KOPT-K1 (cell line): ENCODE data around the gene OR11L1.

Experiments used
- H3K27ac ChIP-seq: fragments of 200-600 bp; sonication (generic); 2 replicates; pipeline ENCODE4 v1.5.1; 2016; ENCODE audit warnings: antibody characterized with exemption, mild to moderate bottlenecking, low read depth, low read length; ENCODE audit not compliant: poor library complexity, severe bottlenecking
- H3K36me3 ChIP-seq: fragments of 200-600 bp; sonication (generic); 2 replicates; pipeline ENCODE4 v1.5.1; 2017; ENCODE audit warnings: antibody characterized with exemption, mild to moderate bottlenecking, low read length, moderate library complexity; ENCODE audit not compliant: insufficient read depth
- H3K9me3 ChIP-seq: fragments of 200-600 bp; sonication (generic); 2 replicates; pipeline ENCODE4 v1.5.1; 2017; ENCODE audit warnings: antibody characterized with exemption, low read length, mild to moderate bottlenecking; ENCODE audit not compliant: insufficient read depth, poor library complexity, severe bottlenecking

The OR11L1 gene

GRCh38 chr1:247843411-247843810 is 1.7 kb upstream of the OR11L1 start:
- Histone ChIP-seq H3K9me3 (no peaks in the 10 kb centered on the region), H3K36me3 (no peaks in the 10 kb centered on the region), H3K27ac (no peak overlapping the region)

GRCh38 chr1:247840818-247841217 is 878 bp downstream of the OR11L1 start:
- H3K27ac ChIP-seq: no peak overlapping the region
- no peaks in the 10 kb centered on the region for H3K36me3 ChIP-seq
- H3K9me3 ChIP-seq: no peaks in the 10 kb centered on the region

- Histone ChIP-seq H3K9me3 (no peaks in the 10 kb centered on the region), H3K27ac (no peak overlapping the region), H3K36me3 (no peaks in the 10 kb centered on the region)
These were observed 8.1 kb downstream of the OR11L1 start for GRCh38 chr1:247833601-247834000.

GRCh38 chr1:247829656-247830055 is 12.0 kb downstream of the OR11L1 start:
- Histone ChIP-seq H3K36me3 (no peaks in the 10 kb centered on the region), H3K9me3 (no peaks in the 10 kb centered on the region), H3K27ac (no peak overlapping the region)

GRCh38 chr1:247825362-247825761 is 16.3 kb downstream of the OR11L1 start:
- no peak overlapping the region for H3K27ac ChIP-seq
- H3K36me3 ChIP-seq: no peaks in the 10 kb centered on the region
- H3K9me3 ChIP-seq: no peaks in the 10 kb centered on the region

- Histone ChIP-seq H3K36me3 (no peaks in the 10 kb centered on the region), H3K27ac (no peak within 1 kb of the TSS), H3K9me3 (no peaks in the 10 kb centered on the region)
These were observed 17.7 kb downstream of the OR11L1 start, which contains the start of gene OR14A16 for GRCh38 chr1:247824023-247824422. Gene OR14A16 (minus strand): TSS chr1:247824119. CDS start chr1:247815729, 8,390 bp downstream.

GRCh38 chr1:247822060-247822459 is 19.6 kb downstream of the OR11L1 start:
- no peak overlapping the region for H3K27ac ChIP-seq

GRCh38 chr1:247812637-247813036 is 29.1 kb downstream of the OR11L1 start:
- Histone ChIP-seq H3K9me3 (no peaks in the 10 kb centered on the region), H3K27ac (no peak overlapping the region), H3K36me3 (no peaks in the 10 kb centered on the region)

More at GRCh38 chr1:247822060-247822459, 19.6 kb downstream of the OR11L1 start:
- Histone ChIP-seq H3K36me3 (no peaks in the 10 kb centered on the region), H3K9me3 (no peaks in the 10 kb centered on the region)

- H3K36me3 ChIP-seq: no peaks in the 10 kb centered on the region
- H3K9me3 ChIP-seq: no peaks in the 10 kb centered on the region
- H3K27ac ChIP-seq: no peak overlapping the region
These were observed 44.2 kb downstream of the OR11L1 start for GRCh38 chr1:247797518-247797917.
